Stimulated activated CD8-positive, alpha-beta memory T cell treated with anti-CD3 and anti-CD28 coated beads, Interleukin-15, amount 100 ng/mL, for 4 hours (primary cell): ENCODE data around the gene MTHFD2.
"Not testable (repeated sequence)": the region's sequence is repeated elsewhere in the genome, so short reads cannot be mapped to it uniquely, and the experiment has no call there.

Experiments
- DNase-seq, 2 donors: peaks; one replicate each; pipeline ENCODE4 v3.0.0-alpha.2; 2020; ENCODE audit warnings: low read depth in 2 of 2

The MTHFD2 gene

DNA sequence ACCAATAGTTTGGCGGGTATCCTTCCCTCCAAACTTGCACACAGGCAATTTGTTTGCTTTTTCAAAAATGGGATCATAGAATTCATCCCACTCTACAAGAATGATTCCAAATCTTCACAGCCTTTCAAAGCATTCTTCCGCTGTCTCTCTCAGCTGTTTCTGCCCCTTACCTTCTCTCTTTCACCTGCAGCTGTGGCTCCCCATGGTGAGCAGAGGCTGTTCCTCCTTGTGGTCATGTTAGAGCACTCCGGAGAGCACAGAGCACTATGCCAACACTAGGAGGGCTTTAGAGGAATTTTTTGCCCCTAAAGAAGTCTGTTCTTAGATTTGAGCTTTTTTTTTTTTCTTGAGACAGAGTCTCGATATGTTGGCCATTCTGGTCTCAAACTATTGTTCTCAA, 30.4 kb downstream of the MTHFD2 start:
- no peak for DNase-seq

DNA sequence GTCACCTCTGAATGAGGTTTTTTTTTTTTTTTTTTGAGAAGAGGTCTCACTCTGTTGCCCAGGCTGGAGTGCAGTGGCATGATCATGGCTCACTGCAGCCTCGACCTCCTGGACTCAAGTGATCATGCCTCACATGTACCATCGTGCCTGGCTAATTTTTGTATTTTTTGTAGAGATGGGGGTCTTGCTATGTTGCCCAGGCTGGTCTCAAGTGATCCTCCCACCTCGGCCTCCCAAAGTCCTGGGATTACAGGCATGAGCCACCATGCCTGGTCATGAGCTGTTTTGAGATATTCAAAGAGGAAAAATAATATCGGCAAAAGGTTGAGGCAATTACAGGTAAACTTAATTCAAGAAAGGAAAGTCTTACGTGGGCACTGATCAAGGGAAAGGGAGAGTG, 31.4 kb downstream of the MTHFD2 start:
- not testable (repeated sequence) for DNase-seq

DNA sequence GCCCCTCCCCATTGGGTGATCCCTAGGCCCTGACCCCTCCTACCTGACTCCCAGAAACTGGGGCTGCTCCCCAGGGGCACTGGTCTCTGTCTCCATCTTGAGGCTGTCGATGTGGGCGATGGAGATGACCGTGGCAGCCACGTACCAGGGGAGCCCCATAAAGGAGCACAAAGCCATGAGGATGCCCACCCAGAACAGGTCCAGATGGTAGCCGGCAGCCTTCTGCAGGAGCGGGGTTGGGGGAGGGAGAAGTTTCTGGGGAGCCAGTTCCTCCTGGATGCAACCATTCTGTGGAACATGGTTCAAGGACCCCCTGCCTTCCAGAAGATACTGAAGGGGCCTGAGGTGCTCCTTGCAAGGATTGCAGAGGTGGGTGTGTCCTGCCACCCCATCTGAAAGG, 34.0 kb downstream of the MTHFD2 start:
- no peak for DNase-seq

DNA sequence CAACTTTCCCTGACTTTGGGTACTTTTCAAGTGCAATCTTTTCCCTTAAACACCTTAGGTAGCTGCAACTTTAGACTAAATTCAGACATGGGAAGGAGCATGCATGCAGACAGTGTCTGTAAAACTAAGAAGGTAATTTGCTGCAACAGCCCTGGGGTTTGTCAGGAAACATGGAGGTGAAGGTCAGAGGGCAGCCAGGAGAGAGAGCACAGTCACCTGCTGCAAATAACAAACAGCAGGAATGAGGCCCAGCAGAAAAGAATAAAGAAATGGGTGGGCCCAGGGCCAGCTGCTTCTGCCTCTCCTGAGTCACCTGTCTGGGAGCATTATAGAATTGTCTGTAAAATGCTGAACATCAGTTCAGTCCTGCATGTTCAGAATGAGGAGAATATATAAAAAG, 35.2 kb downstream of the MTHFD2 start:
- no peak for DNase-seq

DNA sequence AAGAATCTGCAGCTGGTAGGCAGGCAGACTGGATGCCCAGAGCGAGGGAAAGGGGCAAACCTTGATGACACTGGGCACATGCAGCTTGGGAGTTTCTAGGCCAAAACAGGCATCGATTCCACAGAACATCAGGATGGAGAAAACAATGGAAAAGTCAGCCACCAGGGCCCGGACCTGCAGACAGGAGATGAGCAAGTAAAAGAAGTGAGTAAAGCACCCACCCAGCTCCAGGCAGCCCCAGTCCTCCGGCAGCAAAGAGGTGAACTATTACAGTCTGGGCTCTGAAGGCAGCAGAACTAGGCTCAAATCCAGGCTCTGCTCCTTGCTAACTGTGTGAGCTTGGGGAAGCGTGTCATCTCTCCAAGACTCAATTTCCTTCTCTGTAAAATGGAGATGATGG, 36.6 kb downstream of the MTHFD2 start:
- DNase-seq, result no peak

DNA sequence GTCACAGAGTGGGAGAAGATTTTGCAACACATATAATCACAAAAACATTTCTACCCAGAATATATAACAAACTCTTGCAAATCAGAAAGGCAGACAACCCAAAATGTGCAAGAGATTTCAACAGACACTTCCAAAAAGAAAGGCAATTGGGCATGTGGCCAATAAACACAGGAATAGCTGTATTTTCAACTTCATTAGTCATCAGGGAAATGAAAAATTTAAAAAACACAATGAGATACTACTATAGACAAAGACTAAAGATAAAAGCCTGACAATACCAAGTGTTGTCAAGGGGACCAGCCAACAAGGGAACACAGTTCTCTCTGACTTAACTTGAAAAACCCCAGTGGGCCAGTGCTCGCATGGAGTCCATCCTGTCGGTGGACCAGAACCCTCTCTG, 40.5 kb downstream of the MTHFD2 start:
- DNase-seq, result no peak

DNA sequence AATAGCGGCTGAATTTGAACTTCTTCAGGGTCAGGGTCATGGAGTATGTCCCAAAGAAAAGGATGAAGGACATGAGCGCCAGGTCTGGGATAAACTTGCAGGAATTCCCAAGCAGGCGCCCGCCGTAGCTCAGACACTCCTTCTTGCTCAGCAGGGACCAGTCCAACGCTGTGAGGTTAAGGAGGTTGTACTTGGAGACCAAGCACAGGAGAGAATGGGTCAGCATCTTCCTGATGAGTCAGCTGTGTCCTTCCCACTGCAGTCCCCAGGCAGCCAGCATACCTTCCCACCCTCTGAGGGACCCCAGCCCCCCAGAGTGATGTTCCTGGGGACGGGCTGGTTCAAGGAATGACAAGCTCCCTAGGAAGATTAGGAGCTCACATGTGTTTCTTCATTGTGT, 40.9 kb downstream of the MTHFD2 start:
- DNase-seq, result no peak

DNA sequence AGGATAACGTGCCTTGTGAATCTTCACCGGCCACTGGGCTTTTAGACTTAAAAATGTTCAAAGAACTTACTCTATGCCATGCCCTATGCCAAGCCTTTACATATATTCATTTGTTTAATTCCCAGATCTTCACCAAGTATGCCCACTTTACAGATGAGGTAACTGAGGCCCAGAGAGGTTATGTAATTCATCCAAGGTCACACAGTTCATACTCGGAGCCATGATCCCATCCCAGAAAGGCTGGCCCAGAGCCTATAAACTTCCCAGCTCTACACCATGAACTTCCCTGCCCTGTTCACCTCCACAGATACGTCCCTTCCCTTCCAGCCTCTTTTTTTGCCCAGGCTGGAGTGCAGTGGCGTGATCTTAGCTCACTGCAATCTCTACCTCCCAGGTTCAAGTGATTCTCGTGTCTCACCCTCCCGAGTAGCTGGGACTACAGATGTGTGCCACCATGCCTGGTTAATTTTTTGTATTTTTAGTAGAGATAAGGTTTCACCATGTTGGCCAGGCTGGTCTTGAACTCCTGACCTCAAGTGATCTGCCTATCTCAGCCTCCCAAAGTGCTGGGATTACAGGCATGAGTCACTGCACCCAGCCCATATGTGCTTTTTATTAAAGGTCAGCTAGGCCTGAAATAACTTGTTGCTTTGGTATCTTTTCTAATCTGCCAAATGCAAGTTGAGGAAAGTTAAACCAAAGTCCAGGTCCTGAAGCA, 44.1 kb downstream of the MTHFD2 start:
- DNase-seq, result no peak

DNA sequence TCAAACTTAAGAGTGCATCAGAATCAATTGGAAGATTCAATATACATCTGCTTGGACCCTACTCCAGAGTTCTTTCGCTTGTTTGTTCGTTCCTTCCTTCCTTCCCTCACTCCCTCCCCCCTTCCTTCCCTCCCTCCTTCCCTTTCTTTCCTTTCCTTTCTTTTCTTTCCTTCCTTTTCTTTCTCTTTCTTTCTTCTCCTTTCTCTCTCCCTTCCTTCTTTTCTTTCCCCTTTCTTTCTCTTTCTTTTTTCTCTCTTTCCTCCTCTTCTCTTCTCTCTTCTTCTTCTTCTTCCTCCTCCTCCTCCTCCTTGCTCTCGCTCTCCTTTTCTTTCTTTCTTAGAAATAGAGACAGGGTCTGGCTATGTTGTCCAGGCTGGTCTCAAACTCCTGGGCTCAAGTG, 45.9 kb downstream of the MTHFD2 start:
- DNase-seq, result no peak

DNA sequence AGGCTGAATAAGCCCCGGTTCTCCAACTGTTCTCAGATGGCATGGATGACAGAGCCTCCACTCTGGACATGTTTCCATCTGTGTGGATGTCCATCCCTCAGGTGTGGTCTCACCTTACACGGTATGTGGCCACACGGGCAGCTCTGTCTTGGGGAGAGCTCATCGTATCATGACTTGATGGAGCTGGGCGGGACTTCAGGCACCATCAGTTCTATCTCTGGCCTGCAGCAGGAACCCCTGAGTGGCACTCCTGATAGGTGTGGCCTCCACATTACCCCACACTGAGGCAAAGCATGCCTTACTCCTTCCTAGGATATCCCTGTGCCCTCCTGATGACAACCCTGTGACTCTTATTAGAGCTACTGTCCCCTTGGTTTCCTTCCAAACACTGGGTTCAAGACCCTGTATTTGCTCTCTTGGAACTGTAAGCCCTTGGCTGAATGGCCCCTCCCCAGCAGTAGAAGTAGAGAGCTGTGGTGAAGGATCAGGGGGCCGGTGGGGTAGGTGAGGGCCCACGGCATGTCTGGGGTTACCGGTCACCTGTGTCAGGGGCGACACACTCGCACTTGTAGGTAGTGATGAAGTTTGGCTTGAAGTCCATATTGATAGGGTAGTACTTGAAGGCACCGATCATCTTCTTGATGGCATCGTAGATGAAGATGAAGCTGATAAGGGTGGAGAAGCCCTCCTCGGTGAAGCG, 48.2 kb downstream of the MTHFD2 start:
- no peak for DNase-seq

DNA sequence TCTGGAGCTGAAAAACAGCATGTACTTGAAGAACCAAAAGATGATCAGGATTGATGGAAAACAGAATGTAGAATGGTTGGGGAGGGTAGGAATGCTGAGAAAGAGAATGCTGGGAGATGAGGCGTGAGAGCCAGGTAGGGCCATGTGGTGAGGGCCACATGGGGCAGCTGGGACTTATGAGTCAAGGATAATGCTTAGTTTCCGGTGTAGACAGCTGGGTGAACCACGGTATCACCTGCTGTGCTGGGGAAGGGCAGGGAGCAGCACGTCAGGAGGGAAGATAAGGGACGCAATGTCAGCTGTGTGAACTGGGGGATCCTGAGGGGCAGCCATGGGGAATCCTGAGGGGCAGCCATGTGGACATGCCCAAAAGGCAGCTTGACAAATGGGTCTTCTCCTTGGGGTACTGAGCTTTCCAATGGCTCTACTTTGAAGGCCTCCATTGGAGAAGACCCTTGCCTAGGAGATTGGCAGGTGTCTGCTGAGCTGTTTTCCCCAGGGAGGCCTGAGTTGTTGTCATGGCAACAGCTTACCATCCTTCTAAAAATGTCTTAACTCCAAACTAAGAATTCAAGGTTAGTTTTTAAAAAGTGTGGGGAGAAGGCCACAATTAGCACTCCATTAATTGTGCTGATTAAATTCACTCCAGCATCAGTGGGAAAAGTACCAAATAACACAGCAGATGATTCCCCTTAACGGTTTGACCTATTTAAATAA, 51.1 kb downstream of the MTHFD2 start:
- no peak for DNase-seq

DNA sequence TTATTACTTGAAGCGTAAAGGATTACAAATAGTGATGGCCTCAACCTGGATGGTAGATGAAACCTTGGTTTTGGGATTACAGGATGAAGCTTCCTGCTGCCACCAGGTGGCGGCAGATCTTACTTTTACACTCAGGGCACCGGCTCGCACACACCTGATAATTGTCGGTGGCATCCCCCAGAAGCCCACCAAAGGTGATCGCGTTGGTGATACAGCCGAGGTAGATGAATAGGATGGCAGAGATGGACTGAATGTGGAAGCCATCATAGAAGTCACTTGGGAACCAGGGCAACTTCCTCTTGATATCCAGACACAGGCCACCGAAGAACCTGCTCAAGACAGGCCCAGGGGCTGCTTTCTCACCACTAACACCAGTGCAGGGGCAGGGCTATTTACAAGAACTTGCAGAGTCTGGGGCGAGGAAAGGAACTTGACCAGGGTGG, 51.8 kb downstream of the MTHFD2 start:
- DNase-seq, result no peak

DNA sequence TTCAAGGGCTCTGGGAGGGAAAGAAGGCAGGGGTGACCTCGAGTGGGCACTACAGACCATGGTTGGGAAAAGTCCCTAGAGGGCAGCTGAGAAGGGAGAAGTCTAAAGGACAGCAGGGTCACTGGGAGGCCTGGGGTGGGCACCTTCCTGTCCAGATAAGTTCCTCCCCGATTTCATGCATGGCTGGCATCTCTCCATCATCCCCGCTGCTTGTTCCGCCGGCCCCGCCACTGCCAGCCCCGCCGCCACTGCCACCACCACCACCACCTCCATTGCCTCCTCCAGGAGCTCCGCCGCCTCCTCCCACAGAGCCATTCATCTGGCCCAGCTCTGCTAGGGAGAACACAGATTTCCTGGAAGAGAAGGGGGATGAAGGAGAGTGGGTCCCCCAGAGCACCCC, 53.6 kb downstream of the MTHFD2 start:
- no peak for DNase-seq

DNA sequence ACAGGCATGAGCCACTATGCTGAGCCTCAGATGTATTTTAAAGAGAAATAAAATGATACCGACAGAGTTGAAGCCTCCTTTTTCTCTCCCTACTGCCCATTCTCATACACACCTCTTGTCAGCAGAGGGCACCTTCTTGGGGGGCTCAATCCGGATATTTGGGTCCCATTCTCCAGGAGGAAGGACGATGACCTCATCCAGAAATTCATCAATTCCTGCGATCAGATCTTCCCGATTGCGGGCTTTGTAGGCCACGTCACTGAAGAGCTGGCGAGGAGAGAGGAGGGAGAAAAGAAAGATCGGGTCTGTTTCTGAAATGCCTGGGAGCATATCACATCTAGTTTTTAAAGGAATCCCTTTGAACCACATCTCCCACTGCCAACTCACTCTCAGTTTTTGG, 54.4 kb downstream of the MTHFD2 start:
- no peak for DNase-seq

DNA sequence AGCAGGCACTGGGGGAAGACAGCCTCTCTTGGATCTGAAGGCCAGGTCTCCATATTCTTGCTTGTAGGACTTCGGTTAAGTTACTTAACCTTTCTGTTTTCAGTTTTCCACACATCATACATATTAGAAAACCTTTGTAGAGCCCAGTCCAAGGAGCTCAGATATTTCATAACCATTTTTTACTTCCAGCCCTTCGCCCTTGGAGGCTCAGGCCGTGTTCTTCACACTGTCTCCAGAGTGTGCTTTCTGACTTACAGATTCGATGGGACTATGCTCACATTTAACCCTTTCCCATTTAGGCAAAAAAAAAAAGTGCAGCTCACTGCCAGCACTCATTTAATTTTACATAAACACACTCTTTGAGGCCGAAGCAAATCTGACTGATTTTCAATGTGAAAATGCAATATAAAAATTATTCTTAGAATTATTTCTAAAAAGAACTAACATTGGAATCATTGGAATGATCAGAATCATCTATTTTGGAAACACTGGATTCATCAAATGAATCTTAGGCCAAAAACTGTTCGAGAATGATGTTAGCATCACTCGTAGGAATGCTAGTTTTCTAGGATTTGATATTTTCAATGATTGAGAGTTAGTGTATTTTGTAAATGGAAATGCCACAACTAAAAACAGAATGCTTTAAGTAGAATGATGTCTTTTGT, 55.0 kb downstream of the MTHFD2 start:
- no peak for DNase-seq

DNA sequence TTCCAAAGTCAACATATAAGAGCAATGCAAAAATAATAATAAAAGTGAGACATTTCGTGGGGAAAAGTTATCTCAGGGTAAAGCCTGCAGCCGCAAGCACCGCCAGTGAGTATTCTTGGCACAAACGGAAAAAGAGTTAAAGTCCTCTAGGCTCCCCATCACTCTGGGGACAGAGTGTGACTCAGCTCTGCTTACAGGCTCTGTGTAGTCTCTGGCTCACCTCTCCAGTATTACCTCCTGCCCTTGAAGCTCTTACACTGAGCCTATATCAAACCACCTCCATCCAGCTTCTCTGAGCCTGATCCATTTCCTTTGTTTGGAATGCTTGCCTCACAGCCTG, 55.5 kb downstream of the MTHFD2 start:
- DNase-seq, result no peak

DNA sequence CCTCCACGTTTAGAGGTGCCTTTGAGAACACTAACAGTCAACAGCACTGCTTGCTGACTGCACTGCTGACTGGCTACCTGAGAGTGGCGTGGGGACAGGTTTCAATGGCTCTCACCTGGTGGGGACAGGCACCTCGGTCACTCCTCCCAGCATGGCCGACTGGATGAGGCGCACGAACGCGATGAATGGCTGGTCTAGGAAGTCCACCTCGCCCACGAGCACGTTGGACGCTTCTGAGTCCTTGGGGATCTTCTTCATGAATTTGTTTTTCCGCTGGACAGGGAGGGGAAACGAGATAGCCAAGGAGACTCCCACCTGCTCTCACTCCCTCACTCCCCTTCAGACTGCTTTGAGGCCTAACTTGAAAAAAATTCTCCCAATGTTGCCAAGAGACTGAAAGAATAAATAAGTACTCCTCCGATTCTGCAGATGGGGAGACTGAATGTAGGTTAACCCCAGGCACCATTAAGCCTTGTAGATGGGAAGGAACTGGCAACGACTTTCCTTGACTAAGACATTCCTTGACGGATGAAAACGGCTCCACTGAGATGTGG, 57.3 kb downstream of the MTHFD2 start:
- DNase-seq, result no peak

DNA sequence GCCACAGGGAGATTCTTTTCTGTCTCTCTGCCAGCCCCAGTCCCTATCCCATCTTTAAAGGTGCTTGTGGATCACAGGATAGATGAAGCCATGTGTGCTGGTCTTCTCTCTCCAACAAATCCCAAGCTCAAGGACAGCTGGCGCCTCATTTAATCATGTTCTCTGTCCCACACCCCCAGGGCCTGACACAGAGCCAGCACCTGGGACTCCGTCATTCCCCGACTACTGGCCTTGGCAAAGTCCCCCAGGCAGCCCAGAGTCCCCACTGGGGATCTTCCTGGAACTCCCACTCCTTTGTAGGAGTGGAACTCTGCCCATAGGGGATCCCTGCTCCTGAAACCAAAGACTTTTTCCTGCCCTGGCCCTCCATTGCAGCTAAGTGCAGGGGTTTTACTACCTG, 60.8 kb downstream of the MTHFD2 start:
- no peak for DNase-seq

DNA sequence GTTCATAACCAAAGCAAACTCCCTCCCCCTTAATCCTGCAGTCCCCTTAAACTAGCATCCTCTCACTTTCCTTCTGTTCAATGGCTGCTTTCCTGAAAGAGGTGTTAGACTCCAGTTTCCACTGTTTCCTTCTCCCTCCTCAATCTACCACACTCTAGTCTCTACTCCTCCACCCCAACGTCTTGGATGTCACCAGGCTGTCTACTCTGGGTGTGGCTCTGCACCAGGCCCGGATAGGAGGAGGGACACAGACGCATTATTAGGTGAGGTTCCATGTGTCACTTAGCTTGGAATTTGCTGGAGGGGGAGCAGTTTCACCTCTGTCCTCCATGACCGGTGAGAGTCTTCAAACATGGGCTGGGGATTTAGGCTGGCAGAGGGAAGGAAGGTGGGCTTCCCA, 61.3 kb downstream of the MTHFD2 start:
- no peak for DNase-seq

DNA sequence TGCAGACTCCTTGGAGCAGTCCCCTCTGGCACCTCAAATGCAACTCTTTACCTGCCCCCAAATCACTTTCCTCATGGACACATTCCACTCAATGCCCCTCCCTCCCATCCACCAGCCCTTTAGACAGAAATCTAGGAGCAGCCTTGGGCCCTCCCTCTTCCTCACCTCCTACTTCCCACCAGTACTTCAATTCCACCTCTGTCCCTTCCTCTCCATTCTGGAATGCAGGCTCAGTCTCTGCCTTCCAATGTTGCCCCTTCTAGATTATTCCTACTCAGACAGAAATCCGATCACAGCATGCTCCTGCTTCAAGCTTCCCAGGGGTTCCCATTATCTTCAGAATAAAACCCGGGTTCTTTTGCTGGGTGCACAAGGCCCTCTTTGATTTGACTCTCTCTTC, 62.1 kb downstream of the MTHFD2 start:
- DNase-seq, result no peak

DNA sequence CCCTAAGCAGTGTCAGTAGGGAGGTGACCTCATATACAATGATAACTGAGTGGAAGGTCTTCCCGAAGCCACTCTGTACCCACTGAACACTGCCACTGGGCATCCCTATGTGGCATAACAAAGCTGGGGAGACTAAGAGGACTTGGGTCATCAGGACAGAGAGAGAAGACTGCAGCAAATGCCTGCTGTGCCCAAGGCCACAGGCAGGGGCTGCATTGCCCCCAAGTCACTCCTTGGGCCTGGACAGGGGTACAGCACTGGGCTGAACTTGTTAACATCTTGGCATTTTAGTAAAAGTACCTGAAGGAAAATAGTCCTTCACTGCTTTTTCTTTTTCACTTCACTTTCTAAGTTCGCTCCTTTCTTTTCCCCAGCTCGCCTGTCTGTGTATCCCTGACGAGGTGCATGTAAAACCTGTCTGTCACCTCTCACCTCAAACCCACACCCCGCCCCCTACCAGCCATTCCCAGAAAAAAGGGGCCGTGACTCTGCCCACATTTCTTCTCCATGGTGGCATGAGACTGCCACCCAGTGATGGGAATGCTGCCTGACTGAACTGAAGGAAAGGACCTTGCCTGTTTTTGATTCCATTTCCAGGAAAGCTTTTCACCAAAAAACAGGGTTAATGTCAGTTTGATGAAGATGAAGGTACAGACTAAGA, 62.9 kb downstream of the MTHFD2 start:
- DNase-seq, result no peak

DNA sequence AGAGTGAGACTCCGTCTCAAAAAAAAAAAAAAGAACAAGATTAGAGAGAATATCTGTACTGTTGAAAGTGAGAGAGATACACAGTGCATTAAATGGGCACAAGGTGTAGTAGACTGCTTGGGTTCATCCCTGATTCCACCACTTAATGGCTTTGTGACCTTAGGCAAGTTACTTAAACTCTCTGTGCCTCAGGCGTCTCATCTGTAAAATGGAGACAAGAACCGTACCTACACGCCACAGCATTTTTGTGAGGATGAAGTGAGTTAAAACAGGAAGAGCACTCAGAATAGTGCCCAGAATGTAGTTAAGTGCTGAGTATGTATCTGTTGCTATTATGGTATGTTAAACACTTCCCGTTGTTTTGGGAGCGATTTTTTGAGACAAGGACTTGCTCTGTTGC, 64.3 kb downstream of the MTHFD2 start:
- no peak for DNase-seq
